HG03442 (cell line): ENCODE results near the gene RBM39.
"Not testable (repeated sequence)": the region's sequence is repeated elsewhere in the genome, so short reads cannot be mapped to it uniquely, and the experiment has no call there.

Source experiments
- ATAC-seq: cut with Tn5 transposase; IDR thresholded peaks from one replicate; pipeline ENCODE4 v1.9.1; 2021; ENCODE audit warnings: mild to moderate bottlenecking, moderate library complexity; ENCODE audit not compliant: unreplicated experiment

Gene RBM39

GRCh38 chr20:35690265-35690664 lies 51.8 kb downstream of the RBM39 start:
- ATAC-seq, result no peak

GRCh38 chr20:35686872-35687271 lies 55.2 kb downstream of the RBM39 start:
- ATAC-seq, result not testable (repeated sequence)

GRCh38 chr20:35685368-35685767 lies 56.7 kb downstream of the RBM39 start:
- ATAC-seq, result not testable (repeated sequence)

- no peak for ATAC-seq
Measured at GRCh38 chr20:35681960-35682359, 60.1 kb downstream of the RBM39 start.

GRCh38 chr20:35680452-35681183 lies 61.4 kb downstream of the RBM39 start:
- no peak for ATAC-seq

- no peak for ATAC-seq
Measured at GRCh38 chr20:35674921-35675320, 67.1 kb downstream of the RBM39 start.

- ATAC-seq, result no peak
Measured at GRCh38 chr20:35673884-35674283, 68.2 kb downstream of the RBM39 start.

GRCh38 chr20:35669681-35670080 lies 72.4 kb downstream of the RBM39 start:
- ATAC-seq, result no peak

GRCh38 chr20:35669221-35669620 lies 72.8 kb downstream of the RBM39 start:
- ATAC-seq, result no peak

GRCh38 chr20:35665949-35666288 lies 76.1 kb downstream of the RBM39 start:
- no peak for ATAC-seq

GRCh38 chr20:35664466-35665206 lies 77.4 kb downstream of the RBM39 start, which contains the start of the genes CPNE1 and RBM12:
Gene CPNE1 (minus strand): TSS chr20:35664900. CDS start chr20:35632923, 31,977 bp downstream.
Gene RBM12 (minus strand): TSS chr20:35664900. CDS start chr20:35655322, 9,578 bp downstream.
- peak; percentile 69 for ATAC-seq

- peak; percentile 17 for ATAC-seq
Measured at GRCh38 chr20:35663516-35664465, 78.3 kb downstream of the RBM39 start.

- no peak for ATAC-seq
Measured at GRCh38 chr20:35662551-35662950, 79.5 kb downstream of the RBM39 start.

- no peak for ATAC-seq
Measured at GRCh38 chr20:35661908-35662307, 80.2 kb downstream of the RBM39 start.

GRCh38 chr20:35661053-35661452 lies 81.0 kb downstream of the RBM39 start:
- ATAC-seq, result no peak

- no peak for ATAC-seq
Measured at GRCh38 chr20:35660122-35660937, 81.7 kb downstream of the RBM39 start.

GRCh38 chr20:35657271-35657670 lies 84.8 kb downstream of the RBM39 start:
- ATAC-seq, result no peak

GRCh38 chr20:35654415-35654814 lies 87.6 kb downstream of the RBM39 start:
- no peak for ATAC-seq

- no peak for ATAC-seq
Measured at GRCh38 chr20:35653893-35654292, 88.2 kb downstream of the RBM39 start.
